Stimulated activated CD4-positive, alpha-beta T cell treated with anti-CD3 and anti-CD28 coated beads, TNF-alpha, amount 100 ng/mL, for 1 hour (primary cell): ENCODE measurements around the gene TRAPPC2L.

Source experiments
- DNase-seq, 3 donors: peaks; one replicate each; pipeline ENCODE4 v3.0.0-alpha.2; 2020; ENCODE audit warnings: low read depth in 3 of 3, low spot score in 1 of 3

TRAPPC2L gene

GRCh38 chr16:88856828-88857727 is at the start of gene TRAPPC2L, which contains the start of gene GALNS:
Gene TRAPPC2L, plus strand, starts transcription at chr16:88857127. Its CDS starts 24 bp downstream, at chr16:88857151.
Gene GALNS, minus strand, starts transcription at chr16:88856947. Its CDS starts 70 bp downstream, at chr16:88856877.
- DNase-seq = peak; percentile 97 to 99 (median 98)

- no peak for DNase-seq
These were observed 49.7 kb upstream of the TRAPPC2L start for GRCh38 chr16:88807142-88807625.

GRCh38 chr16:88807626-88808453 is 49.1 kb upstream of the TRAPPC2L start:
- no peak for DNase-seq

GRCh38 chr16:88809068-88809675 is 47.8 kb upstream of the TRAPPC2L start:
- DNase-seq = no peak

GRCh38 chr16:88809676-88810165 is 47.2 kb upstream of the TRAPPC2L start:
- no peak for DNase-seq

- no peak for DNase-seq
These were observed 46.6 kb upstream of the TRAPPC2L start for GRCh38 chr16:88810166-88810911.

- DNase-seq = peak in 2 of 3 donors; percentile 31 to 55
These were observed 45.8 kb upstream of the TRAPPC2L start for GRCh38 chr16:88810912-88811768.

GRCh38 chr16:88811769-88812512 is 45.0 kb upstream of the TRAPPC2L start, which contains the start of gene APRT:
Gene APRT, minus strand, starts transcription at chr16:88811928. Its CDS starts 29 bp downstream, at chr16:88811899.
- peak; percentile 91 to 99 (median 96) for DNase-seq

- DNase-seq = no peak
These were observed 44.2 kb upstream of the TRAPPC2L start for GRCh38 chr16:88812513-88813268.

- no peak for DNase-seq
These were observed 43.4 kb upstream of the TRAPPC2L start for GRCh38 chr16:88813269-88814143.

GRCh38 chr16:88814144-88814502 is 42.8 kb upstream of the TRAPPC2L start:
- DNase-seq = no peak

GRCh38 chr16:88815227-88815626 is 41.7 kb upstream of the TRAPPC2L start:
- DNase-seq = no peak

GRCh38 chr16:88815901-88816589 is 40.9 kb upstream of the TRAPPC2L start:
- DNase-seq = peak in 2 of 3 donors; percentile 36 to 54

GRCh38 chr16:88816736-88817535 is 40.0 kb upstream of the TRAPPC2L start:
- no peak for DNase-seq

GRCh38 chr16:88817785-88818574 is 38.9 kb upstream of the TRAPPC2L start:
- DNase-seq = no peak
